Measurements from ENCODE around the gene PIK3CA. TPM values are rescaled to one million over a fixed set of nuclear protein-coding genes. Genes with fewer than 3 reads are reported as not detected.

Gene PIK3CA
- total RNA-seq, 1 experiment from 2014 or later: 20.7 TPM

DNA sequence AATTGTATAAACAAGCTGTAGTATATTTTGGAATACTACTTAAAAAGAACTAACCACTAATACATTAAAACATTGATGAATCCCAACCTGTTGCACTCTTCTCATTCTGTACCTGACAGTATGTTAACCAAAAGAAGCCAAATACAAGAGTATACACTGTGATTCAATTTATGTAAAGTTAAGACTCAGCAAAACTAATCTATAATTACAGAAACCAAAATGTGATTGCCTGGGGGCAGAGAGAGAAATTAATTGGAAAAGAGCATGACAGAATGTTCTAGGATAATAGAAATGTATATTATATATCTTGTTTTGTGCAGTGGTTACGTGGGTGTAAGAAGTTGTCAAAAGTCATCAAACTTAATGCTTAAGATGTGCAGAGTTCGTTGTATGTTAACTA is 31.1 kb downstream of the PIK3CA start:
- Mint-ChIP-seq H3K27me3 (ENCODE audit: insufficient read depth, unreplicated experiment) (no peaks in the 10 kb centered on the region), H3K36me3 (ENCODE audit: insufficient read depth, unreplicated experiment) (no peaks in the 10 kb centered on the region), H3K4me3 (ENCODE audit: unreplicated experiment) (no peak overlapping the region), H3K4me1 (ENCODE audit: insufficient read depth, unreplicated experiment) (peaks cover 28% of the 10 kb centered on the region), H3K27ac (ENCODE audit: low read depth, unreplicated experiment) (no peak overlapping the region), H3K9me3 (ENCODE audit: unreplicated experiment) (no peaks in the 10 kb centered on the region)
- BruUV-seq (replicated peaks): no TSS peak
- TF ChIP-seq CTCF (IDR thresholded peaks at IDR 0.05; ENCODE audit: unreplicated experiment): no peak
- ChIA-PET POLR2A (interaction anchor here (0.5 to 8.1 kb wide), 5 partner anchors 21 to 1310 kb away, joined by 3 to 67 read pairs (median 4); partner anchors contain the start of gene PIK3CA), CTCF (interaction anchor here (1.0 to 1.6 kb wide), 2 partner anchors 20 to 109 kb away, joined by 4 read pairs; no protein-coding TSS in a partner anchor)
- DNase-seq (ENCODE audit: unreplicated experiment): no peak
- intact Hi-C loops (cut with micrococcal nuclease): no loop called here

DNA sequence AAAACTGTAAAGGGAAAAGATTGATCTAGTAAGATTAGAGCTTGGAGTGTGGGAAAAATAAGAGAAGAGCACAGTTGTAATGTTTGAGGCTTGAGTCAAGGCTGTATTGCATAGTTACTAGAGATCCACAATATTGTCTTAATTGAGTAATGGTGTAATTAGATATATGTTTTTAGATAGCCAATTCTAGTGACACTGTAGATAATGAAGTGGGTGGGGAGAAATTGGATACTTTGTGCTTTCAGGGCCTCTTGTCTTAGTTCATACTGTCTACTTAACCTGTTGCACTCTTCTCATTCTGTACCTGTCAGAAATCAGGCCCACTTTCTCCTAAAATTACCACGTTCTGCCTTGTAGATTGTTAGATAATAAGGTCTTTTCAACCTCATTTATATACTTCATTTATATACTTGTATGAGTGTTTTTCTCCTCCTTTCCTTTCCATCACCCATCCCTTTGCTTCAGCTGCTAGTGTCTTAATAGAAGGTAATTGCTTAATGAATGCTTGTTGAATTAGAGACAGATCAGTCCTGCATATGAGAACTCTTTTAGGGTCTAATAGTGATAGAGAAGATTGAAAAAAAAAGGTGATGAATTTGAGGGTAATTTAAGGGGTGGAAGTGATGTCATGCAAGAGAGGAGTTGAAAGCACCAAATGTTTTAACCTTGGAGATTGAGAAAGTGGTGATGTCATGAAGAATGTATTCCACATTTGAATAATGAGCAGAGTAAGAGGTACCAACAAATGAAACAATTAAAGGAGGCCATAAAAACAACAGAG is 32.0 kb downstream of the PIK3CA start:
- no peak overlapping the region for H3K4me3 Mint-ChIP-seq (ENCODE audit: unreplicated experiment)
- no peaks in the 10 kb centered on the region for H3K27me3 Mint-ChIP-seq (ENCODE audit: insufficient read depth, unreplicated experiment)
- no peaks in the 10 kb centered on the region for H3K9me3 Mint-ChIP-seq (ENCODE audit: unreplicated experiment)
- peak; percentile 16 for DNase-seq (ENCODE audit: unreplicated experiment)
- TF ChIP-seq CTCF (IDR thresholded peaks at IDR 0.05; ENCODE audit: unreplicated experiment): no peak
- no TSS peak for BruUV-seq (replicated peaks)
- ChIA-PET CTCF (interaction anchor here (1.1 kb wide), 1 partner anchor 33 kb away, joined by 4 read pairs; no protein-coding TSS in a partner anchor), POLR2A (interaction anchor here (0.6 to 8.1 kb wide), 5 partner anchors 19 to 148 kb away, joined by 3 to 67 read pairs (median 3); partner anchors contain the start of gene PIK3CA)
- no peak overlapping the region for H3K27ac Mint-ChIP-seq (ENCODE audit: low read depth, unreplicated experiment)
- peaks cover 32% of the 10 kb centered on the region for H3K4me1 Mint-ChIP-seq (ENCODE audit: insufficient read depth, unreplicated experiment)
- H3K36me3 Mint-ChIP-seq (ENCODE audit: insufficient read depth, unreplicated experiment): no peaks in the 10 kb centered on the region
- intact Hi-C loops (cut with micrococcal nuclease): no loop called here

GRCh38 chr3:179181021-179181472 is 32.9 kb downstream of the PIK3CA start:
- CTCF ChIA-PET: interaction anchor here (0.7 to 1.1 kb wide), 4 partner anchors 14 to 155 kb away, joined by 3 to 4 read pairs (median 4); no protein-coding TSS in a partner anchor
- Mint-ChIP-seq H3K4me3 (ENCODE audit: unreplicated experiment) (no peak overlapping the region), H3K9me3 (ENCODE audit: unreplicated experiment) (no peaks in the 10 kb centered on the region), H3K27ac (ENCODE audit: low read depth, unreplicated experiment) (no peak overlapping the region), H3K36me3 (ENCODE audit: insufficient read depth, unreplicated experiment) (no peaks in the 10 kb centered on the region), H3K27me3 (ENCODE audit: insufficient read depth, unreplicated experiment) (no peaks in the 10 kb centered on the region), H3K4me1 (ENCODE audit: insufficient read depth, unreplicated experiment) (peaks cover 24% of the 10 kb centered on the region)
- intact Hi-C loops (cut with micrococcal nuclease): no loop called here
- no peak for TF ChIP-seq CTCF (IDR thresholded peaks at IDR 0.05; ENCODE audit: unreplicated experiment)
- no TSS peak for BruUV-seq (replicated peaks)
- DNase-seq (ENCODE audit: unreplicated experiment): peak; percentile 31
- POLR2A ChIA-PET: interaction anchor here (0.6 to 8.1 kb wide), 6 partner anchors 20 to 148 kb away, joined by 3 to 67 read pairs (median 3); partner anchors contain the start of gene PIK3CA

DNA sequence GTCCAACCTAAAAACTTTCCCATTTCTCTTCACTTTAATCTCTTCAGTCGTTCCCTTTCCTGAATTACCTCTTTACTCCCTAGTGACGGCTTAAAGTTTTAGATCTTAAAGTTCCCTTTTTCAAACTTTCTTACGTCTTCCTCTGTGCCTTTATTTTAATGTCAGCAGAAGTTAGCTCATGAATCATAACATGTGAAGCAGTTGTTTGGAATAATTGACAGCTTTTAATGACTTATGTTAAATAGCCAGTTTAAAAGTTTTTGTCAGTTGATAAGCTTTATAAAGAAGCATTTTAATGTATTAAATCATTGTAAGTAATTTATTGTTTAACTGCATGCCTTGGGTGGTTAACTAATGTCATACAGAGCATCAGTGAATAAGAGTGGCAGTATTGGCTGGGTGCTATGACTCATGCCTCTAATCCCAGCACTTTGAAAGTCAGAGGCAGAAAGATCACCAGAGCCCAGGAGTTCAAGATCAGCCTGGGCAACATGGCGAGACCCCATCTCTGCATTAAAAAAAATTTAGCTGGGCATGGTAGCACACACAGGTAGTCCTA is 33.9 kb downstream of the PIK3CA start:
- intact Hi-C loops (cut with micrococcal nuclease): no loop called here
- peak; percentile 32 for DNase-seq (ENCODE audit: unreplicated experiment)
- BruUV-seq (replicated peaks): no TSS peak
- TF ChIP-seq CTCF (IDR thresholded peaks at IDR 0.05; ENCODE audit: unreplicated experiment): no peak
- Mint-ChIP-seq H3K4me3 (ENCODE audit: unreplicated experiment) (no peak overlapping the region), H3K27me3 (ENCODE audit: insufficient read depth, unreplicated experiment) (no peaks in the 10 kb centered on the region), H3K36me3 (ENCODE audit: insufficient read depth, unreplicated experiment) (no peaks in the 10 kb centered on the region), H3K4me1 (ENCODE audit: insufficient read depth, unreplicated experiment) (peaks cover 24% of the 10 kb centered on the region), H3K9me3 (ENCODE audit: unreplicated experiment) (no peaks in the 10 kb centered on the region), H3K27ac (ENCODE audit: low read depth, unreplicated experiment) (no peak overlapping the region)
- CTCF ChIA-PET: interaction anchor here (1.0 to 1.4 kb wide), 3 partner anchors 35 to 156 kb away, joined by 3 to 4 read pairs (median 3); no protein-coding TSS in a partner anchor
- POLR2A ChIA-PET: interaction anchor here (0.6 to 8.1 kb wide), 5 partner anchors 24 to 142 kb away, joined by 3 to 67 read pairs (median 3); partner anchors contain the start of gene PIK3CA
